Measurements from ENCODE around the gene PALD1. TPM values are rescaled to one million over a fixed set of nuclear protein-coding genes. Genes with fewer than 3 reads are reported as not detected.

The PALD1 gene
- total RNA-seq, 1 experiment from 2014 or later, result 33.1 TPM

- no peak overlapping the region for H3K27ac ChIP-seq (ENCODE audit: low read depth, low read length)
- peak overlapping the region; percentile 24; the same call in 1 of the 2 replicates for H3K9ac ChIP-seq (ENCODE audit: low read length)
- TF ChIP-seq MAX (IDR thresholded peaks at IDR 0.05) (no peak), JUND (IDR thresholded peaks at IDR 0.05) (no peak), CBX3 (IDR thresholded peaks at IDR 0.05; ENCODE audit: low read depth) (no peak), SIN3A (IDR thresholded peaks at IDR 0.05; ENCODE audit: low read depth) (no peak), ZFX (IDR thresholded peaks at IDR 0.05) (no peak), CTCF (IDR thresholded peaks at IDR 0.05 in 2 of 3, conservative IDR thresholded peaks at IDR 0.05 in 1 of 3; ENCODE audit: borderline replicate concordance in 1 of 3, insufficient read depth in 1 of 3, low read depth in 2 of 3, low read length in 2 of 3) (no peak), REST (IDR thresholded peaks at IDR 0.05; ENCODE audit: low read depth) (no peak)
- CTCF ChIA-PET, result interaction anchor here (2.7 kb wide), 1 partner anchor 13 kb away, joined by 14 read pairs; no protein-coding TSS in a partner anchor
- no peaks in the 10 kb centered on the region for H3K9me2 ChIP-seq (ENCODE audit: insufficient read depth)
- H2AFZ ChIP-seq (ENCODE audit: low read depth, low read length, poor library complexity, severe bottlenecking), result no peak overlapping the region
- peaks cover 19 to 53% of the 10 kb centered on the region in 2 experiments for H3K4me1 ChIP-seq (ENCODE audit: control insufficient read depth in 1 of 2, insufficient read depth in 2 of 2, low read length in 2 of 2)
- H3K79me2 ChIP-seq (ENCODE audit: insufficient read depth, low read length), result peaks cover 11% of the 10 kb centered on the region
- intact Hi-C loops (cut with micrococcal nuclease), result loop anchor here (5.0 kb wide), 1 partner anchor 63 kb away; no protein-coding TSS in a partner anchor
- DNase-seq (ENCODE audit: low read depth, low spot score) (no peak), ATAC-seq (no peak)
- RAD21 ChIA-PET (ENCODE audit: low non-redundant PET in 1 of 2, low total read pairs in 2 of 2, uncharacterized antibody in 2 of 2, unreplicated experiment in 2 of 2), result no interaction called here
- BruUV-seq (replicated peaks), result no TSS peak
- POLR2A ChIA-PET, result no interaction called here
- H3K27me3 ChIP-seq (ENCODE audit: insufficient read depth, low read length), result no peaks in the 10 kb centered on the region
- no peaks in the 10 kb centered on the region for H3K9me3 ChIP-seq (ENCODE audit: control insufficient read depth in 1 of 2, insufficient read depth in 1 of 2, low read depth in 1 of 2, low read length in 2 of 2)
- peak overlapping the region; percentile 71 for H3K4me2 ChIP-seq (ENCODE audit: low read length)
- H4K20me1 ChIP-seq (ENCODE audit: insufficient read depth), result no peaks in the 10 kb centered on the region
- no peak overlapping the region for H3K4me3 ChIP-seq (replicated peaks in 1 of 2; ENCODE audit: low read depth in 1 of 2, low read length in 2 of 2)
- H3K36me3 ChIP-seq (ENCODE audit: control insufficient read depth in 1 of 2, insufficient read depth in 2 of 2, low read length in 2 of 2), result no peaks in the 10 kb centered on the region
These were observed 3.8 kb upstream of the PALD1 start for GRCh38 chr10:70474780-70475179.

Data from HCT116 (cell line).